Activated CD8-positive, alpha-beta memory T cell treated with anti-CD3 and anti-CD28 coated beads for 48 hours (primary cell): ENCODE measurements around the gene FOXA1.
"Not testable (repeated sequence)": the region's sequence is repeated elsewhere in the genome, so short reads cannot be mapped to it uniquely, and the experiment has no call there.

ENCODE experiments used
- DNase-seq, 3 experiments: peaks; one replicate each; pipeline ENCODE4 v3.0.0-alpha.2; 2020; ENCODE audit warnings: low read depth in 2 of 3, low spot score in 2 of 3

The FOXA1 gene

DNA sequence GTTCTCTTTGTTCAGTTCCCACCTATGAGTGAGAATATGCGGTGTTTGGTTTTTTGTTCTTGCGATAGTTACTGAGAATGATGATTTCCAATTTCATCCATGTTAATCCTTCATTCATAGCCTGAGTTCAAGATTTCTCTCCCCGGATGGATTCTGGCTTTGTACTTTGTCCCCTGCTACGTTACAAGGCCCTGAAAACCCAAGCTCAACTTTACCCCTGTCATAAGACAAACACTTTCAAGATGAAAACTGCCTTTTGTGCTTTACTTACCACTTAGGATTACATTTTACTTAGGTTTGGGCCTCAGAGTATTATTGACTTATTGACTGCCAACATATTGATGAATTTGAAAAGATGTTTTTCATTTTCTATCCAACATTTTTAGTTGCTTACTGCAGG is 36.3 kb downstream of the FOXA1 start:
- no peak for DNase-seq

- not testable (repeated sequence) for DNase-seq
These were observed 39.5 kb downstream of the FOXA1 start for GRCh38 chr14:37555596-37555995.

- DNase-seq = no peak
These were observed 41.0 kb downstream of the FOXA1 start for GRCh38 chr14:37553935-37554550.

- no peak for DNase-seq
These were observed 43.9 kb downstream of the FOXA1 start for GRCh38 chr14:37551119-37551518.

DNA sequence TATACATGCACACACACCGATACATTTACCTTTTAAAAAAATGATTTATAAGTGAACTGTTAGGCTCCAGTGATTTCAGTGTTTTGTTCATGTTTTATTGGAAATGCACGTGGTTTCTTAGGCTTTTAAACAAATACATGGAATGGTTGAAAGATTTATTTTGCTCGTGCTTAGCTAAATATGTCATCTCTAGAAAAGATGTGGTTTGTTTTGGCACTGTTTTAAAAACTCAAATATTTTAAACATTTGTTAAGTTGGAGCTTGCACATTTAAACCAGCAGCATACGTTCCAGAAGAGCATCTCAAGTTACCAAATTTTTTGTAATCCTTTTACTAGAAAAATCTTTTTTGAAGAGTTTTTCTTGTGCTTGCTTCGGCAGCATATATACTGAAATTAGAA is 44.5 kb downstream of the FOXA1 start:
- DNase-seq = no peak

DNA sequence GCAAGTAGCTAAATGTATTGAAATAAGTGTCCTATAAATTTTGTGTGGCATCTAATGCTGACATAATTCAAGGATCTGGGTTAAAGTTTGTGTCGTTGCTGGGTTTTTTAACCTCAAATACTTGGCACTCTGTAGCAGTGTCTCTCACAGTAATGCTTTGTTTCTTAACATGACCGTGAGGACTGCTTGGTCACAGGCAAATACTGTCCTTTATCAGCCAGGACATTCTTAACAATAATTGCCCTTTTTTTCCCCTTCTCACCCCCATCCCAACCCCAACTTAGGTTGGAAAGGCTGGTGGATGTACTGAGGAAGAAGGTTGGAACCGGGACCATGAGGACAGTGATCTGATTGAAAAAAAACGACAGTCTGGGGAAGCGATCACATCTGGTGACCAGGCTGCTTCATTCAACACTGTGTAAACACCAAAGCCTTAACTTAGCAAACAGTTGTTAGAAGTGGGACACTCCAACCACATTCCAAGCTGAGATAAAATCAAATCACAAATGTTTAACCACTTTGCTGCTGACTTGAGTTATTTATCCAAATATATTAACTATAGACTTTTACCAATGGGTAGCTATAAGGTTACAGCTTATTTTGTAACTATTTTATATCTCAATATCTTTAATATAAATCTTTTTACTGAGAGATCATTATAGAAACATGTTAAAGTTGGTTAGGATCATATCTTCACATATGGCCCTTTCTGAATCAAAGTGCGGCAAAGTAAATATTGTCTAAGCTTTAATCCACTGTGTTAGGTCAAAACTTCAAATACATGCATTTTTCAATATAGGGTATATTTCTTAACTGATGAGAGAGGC is 48.2 kb downstream of the FOXA1 start:
- DNase-seq = no peak

DNA sequence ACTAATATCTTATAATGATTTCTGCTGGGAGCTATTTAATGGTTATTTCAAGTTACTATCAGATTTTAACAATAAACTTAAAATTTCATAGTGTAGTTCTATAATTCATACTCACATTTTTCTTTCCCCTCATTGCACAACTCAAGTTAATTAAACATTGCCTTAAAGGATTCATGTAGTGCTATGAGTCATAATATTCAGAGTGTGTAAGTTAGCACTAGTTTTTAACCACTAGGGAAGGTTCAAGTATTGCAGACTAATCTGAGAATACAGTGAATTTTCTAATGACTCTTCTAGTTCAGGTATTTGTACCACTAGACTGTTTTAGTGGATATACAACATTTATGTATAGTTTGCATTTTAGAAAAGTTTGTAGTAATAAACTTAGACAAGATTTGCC is 49.9 kb downstream of the FOXA1 start:
- DNase-seq = no peak

- no peak for DNase-seq
These were observed 50.6 kb downstream of the FOXA1 start for GRCh38 chr14:37544407-37544806.

- DNase-seq = no peak
These were observed 55.1 kb downstream of the FOXA1 start for GRCh38 chr14:37539992-37540391.
